GM21526 (cell line): ENCODE measurements around the gene LRRC36.
A peak's percentile ranks its signal among the peaks of the same experiment; 100 is the strongest.

Experiments
- ATAC-seq: cut with Tn5 transposase; IDR thresholded peaks from one replicate; pipeline ENCODE4 v1.9.1; 2021; ENCODE audit warnings: moderate library complexity; ENCODE audit not compliant: unreplicated experiment, low FRiP score

LRRC36 gene, protein sequence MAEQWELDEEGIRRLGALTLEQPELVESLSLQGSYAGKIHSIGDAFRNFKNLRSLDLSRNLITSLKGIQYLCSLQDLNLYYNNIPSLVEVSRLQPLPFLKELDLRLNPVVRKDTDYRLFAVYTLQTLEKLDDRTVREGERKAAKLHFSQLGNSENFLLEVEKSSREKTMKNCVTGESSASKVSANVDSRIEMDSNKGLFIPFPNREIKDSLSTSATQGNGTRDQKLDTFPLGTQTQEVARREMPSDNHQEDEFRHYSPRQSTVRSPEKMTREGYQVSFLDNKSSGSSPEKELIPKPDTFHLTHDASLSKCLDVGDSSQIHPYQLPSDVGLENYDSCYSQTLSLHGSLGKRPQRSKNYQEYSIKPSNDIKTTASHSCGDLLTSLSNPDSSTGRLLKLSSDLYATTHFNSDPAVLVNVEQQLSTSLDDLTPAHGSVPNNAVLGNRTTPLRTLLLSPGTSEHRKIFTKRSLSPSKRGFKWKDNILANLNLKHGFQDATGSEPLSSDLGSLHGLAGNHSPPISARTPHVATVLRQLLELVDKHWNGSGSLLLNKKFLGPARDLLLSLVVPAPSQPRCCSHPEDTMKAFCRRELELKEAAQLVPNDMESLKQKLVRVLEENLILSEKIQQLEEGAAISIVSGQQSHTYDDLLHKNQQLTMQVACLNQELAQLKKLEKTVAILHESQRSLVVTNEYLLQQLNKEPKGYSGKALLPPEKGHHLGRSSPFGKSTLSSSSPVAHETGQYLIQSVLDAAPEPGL

DNA sequence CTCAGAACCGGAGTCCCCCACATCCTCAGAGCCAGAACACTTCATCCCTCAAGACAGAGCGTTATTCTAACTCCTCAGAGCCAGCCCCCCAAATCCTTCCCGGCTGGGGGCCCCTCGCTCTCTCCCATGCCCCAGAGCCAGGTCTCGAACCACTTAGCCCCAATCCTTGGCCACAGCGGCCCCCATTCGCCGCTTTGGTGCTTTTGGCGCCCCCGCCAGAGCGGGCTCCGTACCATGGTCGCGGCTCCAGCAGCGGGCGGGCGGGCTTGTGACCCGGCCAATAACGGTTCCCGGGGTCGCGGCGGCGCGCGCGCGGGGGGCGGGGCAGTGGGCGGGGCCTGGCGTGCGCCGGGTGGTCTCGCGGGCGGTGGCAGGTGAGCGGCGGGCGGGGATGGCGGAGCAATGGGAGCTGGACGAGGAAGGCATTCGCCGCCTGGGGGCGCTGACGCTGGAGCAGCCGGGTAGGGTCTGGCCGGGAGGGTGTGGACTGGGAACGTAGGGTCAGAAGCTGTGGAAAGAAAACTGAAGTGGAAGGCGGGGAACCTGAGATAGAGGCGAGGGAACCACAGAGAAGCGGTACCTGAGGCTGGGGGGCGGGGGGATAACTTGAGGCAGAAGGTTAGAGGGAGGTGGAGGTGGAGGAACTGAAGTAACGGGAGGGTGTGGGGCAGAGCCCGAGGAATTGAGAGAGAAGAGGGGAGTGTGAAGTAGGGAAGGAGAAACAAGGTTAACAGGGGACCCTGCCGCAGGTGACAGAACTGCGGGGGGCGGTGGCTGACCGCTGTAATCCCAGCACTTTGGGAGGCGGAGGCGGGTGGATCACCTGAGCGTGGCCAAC lies at the start of gene LRRC36, which contains the start of gene KCTD19:
Gene LRRC36 (plus strand): TSS at position 344 of the 838 bp plus-strand sequence. CDS start 48 bp downstream, at position 392.
Gene KCTD19 (minus strand): TSS at position 270 of the 838 bp plus-strand sequence. CDS start 34 bp downstream, at position 236.
- ATAC-seq, result no peak

DNA sequence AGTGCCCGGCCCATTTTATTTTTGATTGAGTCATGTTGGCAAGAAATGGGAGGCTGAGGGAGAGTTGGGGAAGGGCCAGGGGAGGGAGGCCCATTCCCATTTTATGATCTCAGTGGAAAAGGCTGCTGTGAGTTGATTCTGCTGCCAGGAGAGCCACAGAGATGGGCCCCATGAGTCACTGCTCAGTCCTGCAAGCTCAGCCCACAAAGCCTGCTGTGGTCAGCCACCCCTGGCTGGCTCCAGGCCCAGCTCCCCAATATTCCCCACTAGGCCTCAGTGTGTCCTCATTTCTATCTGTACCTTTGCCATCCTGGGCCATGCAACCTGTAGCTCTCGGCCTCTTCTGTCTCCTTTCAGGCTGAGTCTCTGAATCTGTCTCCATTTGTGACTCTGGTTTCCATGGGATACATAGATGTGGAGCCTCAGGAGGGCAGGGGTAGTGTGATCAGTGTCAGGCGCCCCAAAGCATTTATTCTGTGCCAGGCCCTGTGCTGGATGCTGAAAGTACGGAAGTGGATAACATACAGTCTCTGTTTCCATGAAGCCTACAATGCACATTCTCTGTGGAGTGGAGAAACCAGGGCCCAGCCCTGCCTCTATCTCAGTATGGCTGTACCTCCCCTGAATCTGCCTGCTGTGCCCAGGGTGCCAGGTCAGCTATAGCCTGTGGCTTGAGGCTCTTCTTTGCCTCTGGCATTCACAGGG lies 49.2 kb upstream of the LRRC36 start:
- ATAC-seq, result no peak

DNA sequence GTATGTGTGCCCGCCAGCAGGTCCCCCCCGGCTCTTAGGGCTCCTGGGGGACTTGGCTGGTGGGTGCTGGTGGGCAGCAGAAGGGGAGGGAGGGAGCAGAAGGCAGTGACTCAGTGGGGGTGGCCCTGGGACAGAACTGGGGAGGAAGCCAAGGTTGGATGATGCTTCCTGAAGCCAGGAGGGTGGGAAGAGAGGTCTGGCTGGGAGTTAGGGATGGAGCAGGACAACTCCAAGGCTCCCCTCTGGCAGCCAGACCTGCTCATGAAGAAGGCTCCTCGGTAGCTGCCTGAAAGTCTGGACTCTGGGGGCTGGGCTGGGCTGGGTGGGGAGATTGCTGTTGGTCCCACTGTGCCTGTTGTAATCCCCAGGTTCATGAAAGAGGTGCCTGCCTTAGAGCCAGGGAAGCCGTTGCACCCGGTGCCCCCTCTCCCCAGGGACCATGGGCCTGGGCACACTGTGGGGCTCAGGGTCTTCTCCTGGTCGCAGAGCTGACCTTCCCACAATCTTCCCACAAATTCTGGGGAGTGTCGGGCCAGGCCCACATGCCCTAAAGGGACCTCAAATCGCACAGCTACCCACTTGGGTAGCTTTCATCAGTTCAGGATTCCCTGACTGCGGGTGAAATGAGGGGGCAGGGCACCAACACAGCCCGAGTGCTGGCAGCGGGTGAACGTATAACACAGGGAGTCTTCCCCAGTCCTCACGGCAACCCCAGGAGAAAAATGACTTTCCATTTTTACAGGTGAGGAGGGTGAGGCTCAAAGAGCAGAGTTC lies 48.4 kb upstream of the LRRC36 start:
- no peak for ATAC-seq

DNA sequence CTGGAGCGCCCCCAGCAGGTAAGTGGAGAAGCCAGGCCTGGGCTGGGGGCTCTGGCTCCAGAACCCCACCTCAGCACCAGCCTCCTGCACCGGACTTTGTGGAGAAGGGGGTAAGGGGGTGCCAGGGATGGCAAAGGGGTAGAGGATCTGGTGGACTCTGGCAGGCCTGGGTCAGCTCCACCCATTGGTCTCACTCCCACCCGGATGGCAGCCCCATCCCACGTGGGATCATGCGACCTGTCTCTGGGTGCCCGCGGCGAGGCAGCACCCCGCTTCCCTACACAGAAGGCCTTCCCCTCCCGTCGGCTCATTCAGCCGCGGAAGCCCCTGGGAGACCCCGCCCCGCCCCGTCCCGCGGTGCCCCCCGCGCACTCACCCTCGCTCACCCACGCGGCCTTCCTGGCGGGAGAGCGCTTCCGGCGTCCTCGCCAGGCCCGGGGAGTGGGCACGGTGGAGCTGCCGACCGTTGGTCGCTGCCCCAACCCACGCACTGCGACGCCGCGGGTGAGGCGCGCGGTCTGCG lies 47.8 kb upstream of the LRRC36 start:
- ATAC-seq, result peak; percentile 13

DNA sequence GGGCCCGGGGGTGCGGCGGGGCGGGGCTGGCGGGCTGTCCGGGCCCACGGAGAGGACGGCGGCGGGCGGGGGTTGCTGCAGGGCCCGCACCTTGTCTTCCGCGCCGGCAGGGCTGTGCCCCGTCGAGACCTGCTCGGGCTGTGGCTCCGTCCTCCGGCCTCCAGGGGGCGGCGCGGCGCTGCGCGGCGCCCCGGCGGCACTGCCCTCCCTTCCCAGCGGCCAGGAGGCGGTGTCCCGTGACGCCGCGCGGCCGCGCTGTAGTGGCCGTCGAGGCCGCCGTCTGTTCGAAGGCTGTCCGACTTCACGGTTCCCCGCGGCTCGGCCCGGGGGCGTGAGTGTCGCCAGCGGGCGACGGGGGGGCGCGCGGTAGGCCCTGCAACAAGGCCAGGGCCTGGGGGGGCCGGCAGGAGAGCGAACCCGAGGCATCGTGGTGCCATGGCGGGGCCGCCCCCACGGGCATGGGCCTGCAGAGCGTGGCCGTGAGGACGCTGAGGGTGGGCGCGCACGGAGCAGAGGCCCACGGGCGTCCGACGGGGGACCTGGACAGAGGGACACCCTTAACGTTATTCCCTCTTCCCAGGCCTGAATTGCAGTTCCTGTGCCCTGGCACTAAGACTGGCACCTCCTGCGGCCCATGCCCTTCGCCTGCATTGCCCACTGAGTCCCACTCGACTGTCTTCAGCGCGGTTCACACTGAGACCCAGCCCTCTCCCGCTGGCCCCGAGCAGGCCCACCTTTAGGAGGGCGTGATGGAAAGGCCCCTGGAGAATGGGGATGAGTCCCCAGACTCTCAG lies 47.1 kb upstream of the LRRC36 start, which contains the start of gene PLEKHG4:
Gene PLEKHG4 (plus strand): TSS at position 237 of the 794 bp plus-strand sequence. CDS start 513 bp downstream, at position 750.
- peak; percentile 70 for ATAC-seq

DNA sequence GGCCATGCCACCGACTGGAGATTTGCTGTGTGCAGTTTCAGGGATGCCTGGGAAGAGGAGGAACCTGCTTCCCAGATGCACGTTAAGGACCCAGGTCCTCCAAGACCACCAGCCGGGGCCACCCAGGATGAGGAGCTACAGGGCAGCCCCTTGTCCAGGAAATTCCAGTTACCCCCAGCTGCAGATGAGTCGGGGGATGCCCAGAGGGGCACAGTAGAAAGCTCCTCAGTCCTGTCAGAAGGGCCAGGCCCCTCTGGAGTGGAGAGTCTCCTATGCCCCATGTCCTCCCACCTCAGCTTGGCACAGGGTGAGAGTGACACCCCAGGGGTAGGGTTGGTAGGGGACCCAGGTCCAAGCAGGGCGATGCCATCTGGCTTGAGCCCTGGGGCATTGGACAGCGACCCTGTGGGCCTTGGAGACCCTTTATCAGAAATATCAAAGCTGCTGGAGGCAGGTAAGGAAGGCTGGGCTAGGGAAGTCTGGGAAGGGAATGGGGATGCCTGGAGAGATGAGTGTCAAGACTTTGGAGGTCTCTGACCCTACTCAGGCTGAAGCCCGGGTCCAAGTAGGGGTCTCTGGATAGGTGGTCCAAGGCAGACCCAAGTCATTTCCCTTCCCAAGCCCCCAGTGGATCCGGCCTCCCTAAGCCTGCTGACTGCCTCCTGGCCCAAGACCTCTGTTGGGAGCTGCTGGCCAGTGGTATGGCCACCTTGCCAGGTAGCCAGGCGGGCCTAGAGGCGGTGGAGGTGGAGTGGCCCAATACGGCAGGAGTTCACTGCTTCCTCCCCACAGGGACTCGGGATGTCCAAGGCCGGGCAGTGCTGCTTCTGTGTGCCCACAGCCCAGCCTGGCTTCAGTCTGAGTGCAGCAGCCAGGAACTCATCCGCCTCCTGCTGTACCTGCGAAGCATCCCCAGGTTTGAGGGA lies 46.3 kb upstream of the LRRC36 start:
- no peak for ATAC-seq

DNA sequence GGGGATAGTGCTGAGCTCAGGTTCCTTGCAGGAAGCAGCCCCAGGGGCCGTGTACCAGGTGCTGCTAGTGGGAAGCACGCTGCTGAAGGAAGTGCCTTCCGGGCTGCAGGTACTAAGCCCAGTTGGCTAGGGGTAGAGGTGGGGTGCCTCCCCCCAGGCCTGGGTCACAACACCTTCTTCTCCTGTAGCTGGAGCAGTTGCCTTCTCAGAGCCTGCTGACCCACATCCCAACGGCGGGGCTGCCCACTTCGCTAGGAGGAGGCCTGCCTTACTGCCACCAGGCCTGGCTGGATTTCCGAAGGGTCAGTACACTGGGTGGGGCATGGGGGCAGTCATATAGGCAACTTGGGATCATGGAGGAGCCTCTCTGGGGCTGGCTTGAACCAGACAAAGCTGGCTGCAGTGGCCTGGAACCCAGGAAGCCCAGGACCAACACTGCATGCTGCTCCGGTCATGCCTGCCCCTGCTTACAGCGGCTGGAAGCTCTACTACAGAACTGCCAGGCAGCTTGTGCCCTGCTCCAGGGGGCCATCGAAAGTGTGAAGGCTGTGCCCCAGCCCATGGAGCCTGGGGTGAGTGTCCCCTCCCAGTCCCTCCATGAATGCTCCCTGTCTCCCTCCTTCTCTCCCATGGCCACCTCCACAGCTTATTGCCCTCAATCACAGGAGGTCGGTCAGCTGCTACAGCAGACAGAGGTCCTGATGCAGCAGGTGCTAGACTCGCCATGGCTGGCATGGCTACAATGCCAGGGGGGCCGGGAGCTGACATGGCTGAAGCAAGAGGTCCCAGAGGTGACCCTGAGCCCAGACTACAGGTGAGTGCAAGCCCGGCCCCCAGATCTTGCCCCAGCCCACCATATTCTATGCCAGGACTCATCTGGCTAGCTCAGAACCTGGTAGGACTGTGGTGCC lies 44.8 kb upstream of the LRRC36 start:
- ATAC-seq, result no peak

DNA sequence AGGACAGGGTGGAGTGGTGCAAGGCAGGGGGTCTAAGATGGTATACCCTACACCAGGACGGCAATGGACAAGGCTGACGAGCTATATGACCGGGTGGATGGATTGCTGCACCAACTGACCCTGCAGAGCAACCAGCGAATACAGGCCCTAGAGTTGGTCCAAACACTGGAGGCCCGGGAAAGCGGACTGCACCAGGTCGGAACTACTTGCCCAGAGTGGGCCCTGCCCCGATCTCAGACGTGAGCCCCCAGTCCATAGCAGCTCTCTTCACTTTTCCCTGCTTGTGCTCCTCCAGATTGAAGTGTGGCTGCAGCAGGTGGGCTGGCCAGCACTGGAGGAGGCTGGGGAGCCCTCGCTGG lies 44.2 kb upstream of the LRRC36 start:
- ATAC-seq, result no peak

DNA sequence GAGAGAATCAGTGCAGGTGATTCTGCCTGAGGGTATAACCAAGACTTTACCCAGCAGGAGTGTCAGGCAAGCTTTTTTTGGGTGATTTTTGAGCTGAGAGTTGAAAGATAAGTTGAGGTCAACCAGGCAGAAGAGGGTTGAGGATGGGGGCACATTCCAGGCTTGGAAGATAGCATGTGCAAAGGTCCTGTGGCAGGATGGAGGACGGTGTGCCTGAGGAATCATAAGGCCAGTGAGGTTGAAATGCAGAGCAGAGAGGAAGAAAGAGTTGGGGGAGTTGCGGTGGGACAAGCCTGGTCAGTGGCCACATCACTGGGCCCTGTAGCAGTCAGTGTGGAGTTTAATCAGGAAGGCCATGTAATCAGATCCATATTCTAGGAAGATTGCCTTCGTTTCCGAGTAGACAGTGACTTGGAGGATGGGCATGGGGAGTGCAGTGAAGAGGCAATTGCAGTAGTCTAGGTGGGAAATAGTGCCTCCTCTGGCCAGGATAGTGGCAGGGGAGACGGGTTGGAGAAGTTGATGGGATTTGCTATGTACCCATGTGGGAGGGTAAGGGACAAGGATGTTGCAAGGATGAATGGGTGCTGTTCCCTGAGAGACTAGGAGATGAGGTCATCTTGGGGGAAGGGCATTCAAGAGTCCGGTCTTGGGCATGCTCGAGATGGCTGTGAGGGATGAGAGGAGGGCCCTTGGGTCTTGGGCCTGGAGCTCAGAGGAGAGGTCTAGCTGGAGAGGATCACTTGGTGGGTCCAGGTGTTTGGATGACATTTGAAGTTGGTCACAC lies 43.4 kb upstream of the LRRC36 start:
- no peak for ATAC-seq

DNA sequence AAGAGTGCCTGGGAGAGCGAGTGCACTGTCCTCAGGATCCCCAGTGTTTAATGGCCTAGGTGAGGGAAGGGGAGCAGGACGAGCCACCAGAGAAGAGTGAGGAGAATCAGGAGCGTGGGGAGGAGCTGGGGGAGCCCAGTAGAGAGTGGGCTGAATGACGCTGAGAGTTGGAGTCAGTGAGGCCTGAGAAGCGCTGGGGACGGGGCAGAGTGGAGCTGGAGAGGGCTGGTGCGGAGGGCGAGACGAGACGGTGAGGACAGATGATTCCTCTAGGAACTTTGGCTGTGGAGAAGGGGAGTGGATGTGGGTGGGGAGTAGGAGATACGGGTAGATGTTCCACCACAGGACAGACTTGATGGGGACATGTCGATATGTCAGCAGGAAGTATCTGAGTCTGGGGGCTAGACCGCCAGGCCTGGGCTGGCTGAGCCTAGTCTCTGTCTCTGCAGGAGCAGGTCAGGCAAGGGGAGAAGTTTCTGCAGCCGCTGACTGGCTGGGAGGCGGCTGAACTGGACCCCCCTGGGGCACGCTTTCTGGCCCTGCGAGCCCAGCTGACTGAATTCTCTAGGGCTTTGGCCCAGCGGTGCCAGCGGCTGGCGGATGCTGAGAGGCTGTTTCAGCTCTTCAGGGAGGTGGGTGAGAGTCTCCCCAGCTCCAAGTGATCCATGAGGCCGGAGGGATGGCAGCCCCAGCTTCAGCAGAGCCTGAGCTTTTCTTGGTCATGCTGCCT lies 42.6 kb upstream of the LRRC36 start:
- no peak for ATAC-seq

DNA sequence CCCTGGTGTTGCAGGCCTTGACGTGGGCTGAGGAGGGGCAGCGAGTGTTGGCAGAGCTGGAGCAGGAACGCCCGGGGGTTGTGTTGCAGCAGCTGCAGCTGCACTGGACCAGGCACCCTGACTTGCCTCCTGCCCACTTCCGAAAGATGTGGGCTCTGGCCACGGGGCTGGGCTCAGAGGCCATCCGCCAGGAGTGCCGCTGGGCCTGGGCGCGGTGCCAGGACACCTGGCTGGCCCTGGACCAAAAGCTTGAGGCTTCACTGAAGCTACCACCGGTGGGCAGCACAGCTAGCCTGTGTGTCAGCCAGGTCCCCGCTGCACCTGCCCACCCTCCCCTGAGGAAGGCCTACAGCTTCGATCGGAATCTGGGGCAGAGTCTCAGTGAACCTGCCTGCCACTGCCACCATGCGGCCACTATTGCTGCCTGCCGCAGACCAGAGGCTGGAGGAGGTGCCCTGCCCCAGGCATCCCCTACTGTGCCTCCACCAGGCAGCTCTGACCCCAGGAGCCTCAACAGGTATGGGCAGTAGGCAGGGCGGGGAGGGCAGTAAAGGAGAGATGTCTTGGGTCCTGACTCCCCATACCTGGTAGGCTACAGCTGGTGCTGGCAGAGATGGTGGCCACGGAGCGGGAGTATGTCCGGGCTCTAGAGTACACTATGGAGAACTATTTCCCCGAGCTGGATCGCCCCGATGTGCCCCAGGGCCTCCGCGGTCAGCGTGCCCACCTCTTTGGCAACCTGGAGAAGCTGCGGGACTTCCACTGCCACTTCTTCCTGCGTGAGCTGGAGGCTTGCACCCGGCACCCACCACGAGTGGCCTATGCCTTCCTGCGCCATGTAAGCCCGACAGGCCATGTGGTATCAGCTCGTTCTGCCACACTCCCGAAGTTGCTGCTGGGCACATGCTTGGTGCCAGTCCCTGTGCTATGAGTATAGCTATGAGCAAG lies 41.6 kb upstream of the LRRC36 start:
- no peak for ATAC-seq

DNA sequence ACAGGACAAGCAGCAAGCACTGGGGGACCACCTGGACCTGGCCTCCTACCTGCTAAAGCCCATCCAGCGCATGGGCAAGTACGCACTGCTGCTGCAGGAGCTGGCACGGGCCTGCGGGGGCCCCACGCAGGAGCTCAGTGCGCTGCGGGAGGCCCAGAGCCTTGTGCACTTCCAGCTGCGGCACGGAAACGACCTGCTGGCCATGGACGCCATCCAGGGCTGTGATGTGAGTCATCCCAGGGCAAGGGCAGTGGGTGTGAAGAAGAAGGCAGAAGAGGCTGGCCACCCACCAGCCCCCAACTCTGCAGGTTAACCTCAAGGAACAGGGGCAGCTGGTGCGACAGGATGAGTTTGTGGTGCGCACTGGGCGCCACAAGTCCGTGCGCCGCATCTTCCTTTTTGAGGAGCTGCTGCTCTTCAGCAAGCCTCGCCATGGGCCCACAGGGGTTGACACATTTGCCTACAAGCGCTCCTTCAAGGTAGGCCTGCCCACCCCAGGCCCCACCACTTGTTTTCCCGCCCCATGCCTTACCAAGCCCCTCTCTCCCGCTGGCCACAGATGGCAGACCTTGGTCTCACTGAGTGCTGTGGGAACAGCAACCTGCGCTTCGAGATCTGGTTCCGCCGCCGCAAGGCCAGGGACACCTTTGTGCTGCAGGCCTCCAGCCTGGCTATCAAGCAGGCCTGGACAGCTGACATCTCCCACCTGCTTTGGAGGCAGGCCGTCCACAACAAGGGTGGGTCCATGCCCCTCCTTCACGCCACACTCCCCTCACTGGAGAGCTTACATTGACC lies 40.0 kb upstream of the LRRC36 start:
- ATAC-seq, result no peak

DNA sequence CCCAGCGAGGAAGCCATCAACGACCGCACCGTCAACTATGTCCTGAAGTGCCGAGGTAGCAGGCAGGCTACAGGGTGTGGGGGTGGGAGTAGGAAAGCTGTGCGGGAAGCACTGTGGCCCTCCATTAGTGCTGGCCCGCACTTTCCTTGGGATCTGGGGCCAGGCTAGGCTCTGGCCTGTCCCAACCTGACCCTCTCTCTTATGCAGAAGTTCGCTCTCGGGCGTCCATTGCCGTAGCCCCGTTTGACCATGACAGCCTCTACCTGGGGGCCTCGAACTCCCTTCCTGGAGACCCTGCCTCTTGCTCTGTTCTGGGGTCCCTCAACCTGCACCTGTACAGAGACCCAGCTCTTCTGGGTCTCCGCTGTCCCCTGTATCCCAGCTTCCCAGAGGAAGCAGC lies 38.7 kb upstream of the LRRC36 start:
- no peak for ATAC-seq
